B cell (primary cell): ENCODE data around the gene GBP5. TPM values are rescaled to one million over a fixed set of nuclear protein-coding genes. Genes with fewer than 3 reads are reported as not detected.
"Not testable (repeated sequence)": the region's sequence is repeated elsewhere in the genome, so short reads cannot be mapped to it uniquely, and the experiment has no call there.

Source experiments
- ATAC-seq: fragments of 200-7000 bp; cut with Tn5 transposase; one replicate; pipeline ENCODE4 v1.10.0; 2021; ENCODE audit warnings: low read depth, mild to moderate bottlenecking, moderate number of reproducible peaks, moderate library complexity
- CTCF ChIA-PET: fragments of 350-600 bp; sonication (Branson Sonifier 250); formaldehyde crosslinking; loops from one replicate; lab custom pipeline; 2021; ENCODE audit warnings: antibody characterized with exemption, inconsistent platforms; lab: Charles Lee
- POLR2A ChIA-PET: fragments of 350-600 bp; sonication (Branson Sonifier 250); formaldehyde crosslinking; loops from one replicate; lab custom pipeline; 2021; ENCODE audit warnings: antibody characterized with exemption; lab: Charles Lee
- DNase-seq: peaks from one replicate; pipeline ENCODE4 v3.0.0; 2013
- H2AFZ ChIP-seq: 2 replicates; pipeline ENCODE4 v1.6.1; 2012; ENCODE audit warnings: mild to moderate bottlenecking, low read depth, low read length; ENCODE audit not compliant: insufficient read depth, poor library complexity, severe bottlenecking
- H3K27ac ChIP-seq, 2 donors: 1 replicate in 1 of 2; 2 replicates in 1 of 2; pipeline ENCODE4 v1.5.1; 2012 to 2013; ENCODE audit warnings: low read length in 2 of 2, mild to moderate bottlenecking in 2 of 2, moderate library complexity in 1 of 2
- H3K27me3 ChIP-seq, 4 experiments: fragments of 200-600 bp in 1 of 4; sonication (generic) in 1 of 4; replicated peaks in 1 of 4; 1 replicate in 2 of 4; 2 replicates in 2 of 4; pipeline versions ENCODE4 v1.6.1 to v1.7.0; 2013 to 2016; ENCODE audit warnings: low read length in 3 of 4, mild to moderate bottlenecking in 2 of 4, mixed read lengths in 1 of 4, moderate library complexity in 1 of 4; ENCODE audit not compliant: insufficient read depth in 4 of 4, control insufficient read depth in 3 of 4; ENCODE audit errors: control extremely low read depth in 1 of 4
- H3K36me3 ChIP-seq, 2 experiments: replicated peaks in 1 of 2; 1 replicate in 1 of 2; 2 replicates in 1 of 2; pipeline versions ENCODE4 v1.6.1 to v1.7.1; 2013; ENCODE audit warnings: low read length in 1 of 2; ENCODE audit not compliant: insufficient read depth in 2 of 2, control insufficient read depth in 1 of 2; ENCODE audit errors: control extremely low read depth in 1 of 2, extremely low read depth in 1 of 2
- H3K4me1 ChIP-seq, 2 donors: fragments of 200-600 bp in 1 of 2; sonication (generic) in 1 of 2; 1 replicate in 1 of 2; 2 replicates in 1 of 2; pipeline versions ENCODE4 v1.5.1 to v1.6.1; 2013 to 2017; ENCODE audit warnings: low read length in 2 of 2; ENCODE audit not compliant: control insufficient read depth in 2 of 2, insufficient read depth in 2 of 2
- H3K4me2 ChIP-seq: replicated peaks from 2 replicates; pipeline ENCODE3; 2012; ENCODE audit warnings: mild to moderate bottlenecking, low read depth, low read length; ENCODE audit not compliant: poor library complexity, severe bottlenecking
- H3K4me3 ChIP-seq, 5 experiments: fragments of 200-600 bp in 1 of 5; sonication (generic) in 1 of 5; 1 replicate in 3 of 5; 2 replicates in 2 of 5; pipeline versions ENCODE4 v1.5.1 to v1.7.0; 2011 to 2016; ENCODE audit warnings: low read length in 4 of 5, mild to moderate bottlenecking in 4 of 5, low read depth in 2 of 5, control low read depth in 1 of 5, moderate library complexity in 1 of 5; ENCODE audit not compliant: insufficient read depth in 1 of 5; ENCODE audit errors: control extremely low read depth in 1 of 5, extremely low read depth in 1 of 5
- H3K79me2 ChIP-seq: fragments of 200-600 bp; sonication (generic); one replicate; pipeline ENCODE4 v1.6.0; 2016; ENCODE audit warnings: low read length; ENCODE audit not compliant: control insufficient read depth, insufficient read depth
- H3K9ac ChIP-seq: fragments of 200-600 bp; sonication (generic); 2 replicates; pipeline ENCODE4 v1.6.1; 2017; ENCODE audit warnings: mild to moderate bottlenecking, low read length, moderate library complexity
- H3K9me3 ChIP-seq, 3 donors: one replicate each; pipeline versions ENCODE4 v1.6.1 to v1.7.1; 2013; ENCODE audit warnings: low read length in 2 of 3; ENCODE audit not compliant: control insufficient read depth in 2 of 3, insufficient read depth in 1 of 3; ENCODE audit errors: control extremely low read depth in 1 of 3
- H4K20me1 ChIP-seq: 2 replicates; pipeline ENCODE4 v1.6.0; 2012; ENCODE audit warnings: mild to moderate bottlenecking, low read length; ENCODE audit not compliant: insufficient read depth, control insufficient read depth, poor library complexity, severe bottlenecking
- H3K27ac Mint-ChIP-seq: one replicate; pipeline ENCODE4 v1.8.0; 2021; ENCODE audit warnings: mixed read lengths
- H3K27me3 Mint-ChIP-seq: one replicate; pipeline ENCODE4 v1.8.0; 2021; ENCODE audit warnings: mixed read lengths
- H3K4me1 Mint-ChIP-seq: one replicate; pipeline ENCODE4 v1.8.0; 2021; ENCODE audit warnings: mixed read lengths
- H3K4me3 Mint-ChIP-seq: one replicate; pipeline ENCODE4 v1.8.0; 2021; ENCODE audit warnings: mixed read lengths
- H3K9me3 Mint-ChIP-seq: one replicate; pipeline ENCODE4 v1.8.0; 2022; ENCODE audit warnings: mixed read lengths; ENCODE audit not compliant: insufficient read depth
- EZH2 ChIP-seq: IDR thresholded peaks from 2 replicates; pipeline ENCODE4 v1.6.1; 2012; ENCODE audit warnings: borderline replicate concordance, low read depth, mild to moderate bottlenecking, moderate library complexity, low read length; ENCODE audit not compliant: insufficient read depth, poor library complexity, severe bottlenecking
- WGBS: methylation state at CpG from one replicate; pipeline ENCODE4 v1.1.5; 2013; ENCODE audit warnings: missing lambda C conversion rate; ENCODE audit not compliant: insufficient coverage; 5-methylcytosine and 5-hydroxymethylcytosine counted together
- intact Hi-C: fragments of 100-400 bp; cut with micrococcal nuclease; formaldehyde crosslinking; loops from one replicate; pipeline ENCODE4 v1.10.0; 2022
- polyA minus RNA-seq: library from RNA; depleted of rRNA, polyadenylated mRNA; stranded (reverse); fragments of >200 nt; gene quantifications from 2 replicates; pipeline ENCODE4 v1.2.3, GENCODE V29; 2012
- polyA plus RNA-seq: library from polyadenylated mRNA; depleted of rRNA; stranded (reverse); fragments of >200 nt; gene quantifications from 2 replicates; pipeline ENCODE4 v1.2.3, GENCODE V29; 2012
- total RNA-seq, 2 donors: library from RNA; stranded (reverse); fragments of 120-200 nt in 1 of 2; gene quantifications; 1 replicate in 1 of 2; 2 replicates in 1 of 2; pipeline versions ENCODE4 v1.2.3 to v1.2.4, GENCODE V29; 2013 to 2022
- TF ChIP-seq, protein P1 (sequence below): fragments of 200-600 bp; IDR thresholded peaks from one replicate; pipeline ENCODE4 v1.8.0; 2022; ENCODE audit warnings: antibody characterized with exemption, mild to moderate bottlenecking

Gene GBP5
- total RNA-seq, result 24.6 and 25.2 TPM in 2 replicates
- total RNA-seq (2013), result 30.8 TPM
- polyA plus RNA-seq, result 17.6 and 21.7 TPM in 2 replicates
- 16.4 and 20.7 TPM in 2 replicates for polyA minus RNA-seq

GRCh38 chr1:89272269-89273041 is at the start of gene GBP5:
Gene GBP5, minus strand, starts transcription at chr1:89272860. Its CDS starts 3,305 bp downstream, at chr1:89269555.
- Histone ChIP-seq H3K27ac (peak within 1 kb of the TSS; percentile 47 to 73), H3K9ac (peak within 1 kb of the TSS; percentile 80), H2AFZ (peak within 1 kb of the TSS; percentile 59), H3K4me2 (peak within 1 kb of the TSS; percentile 66), H3K4me3 (peak within 1 kb of the TSS; percentile 51 to 65 (median 57)), H3K9me3 (peaks cover 0 to 10% (median 2%) of the 10 kb centered on the region in 3 donors), H3K36me3 (peaks cover 0 to 13% of the 10 kb centered on the region in 2 experiments), H3K4me1 (peaks cover 15 to 18% of the 10 kb centered on the region in 2 donors)
- H4K20me1 ChIP-seq, H3K9me3 Mint-ChIP-seq, H3K79me2 ChIP-seq, H3K27me3 ChIP-seq, H3K27me3 Mint-ChIP-seq: not testable (repeated sequence)
- CTCF ChIA-PET, result interaction anchor here (0.7 to 1.8 kb wide), 2 partner anchors 273 to 289 kb away, joined by 3 to 4 read pairs; no protein-coding TSS in a partner anchor
- Mint-ChIP-seq H3K4me1 (peaks cover 48% of the 10 kb centered on the region), H3K27ac (peak within 1 kb of the TSS; percentile 95), H3K4me3 (peak within 1 kb of the TSS; percentile 100)
- POLR2A ChIA-PET, result interaction anchor here (1.2 kb wide), 1 partner anchor 74 kb away, joined by 4 read pairs; the partner anchor contains the start of gene GBP4
- 0% methylated on average over 9 of the region's 16 CpGs for WGBS
- intact Hi-C loops, result loop anchor here (1.0 to 10.0 kb wide), 3 partner anchors 14 to 588 kb away; partner anchors contain the start of genes GBP4 and PKN2
- DNase-seq (peak; percentile 71), ATAC-seq (peak; percentile 97)

DNA sequence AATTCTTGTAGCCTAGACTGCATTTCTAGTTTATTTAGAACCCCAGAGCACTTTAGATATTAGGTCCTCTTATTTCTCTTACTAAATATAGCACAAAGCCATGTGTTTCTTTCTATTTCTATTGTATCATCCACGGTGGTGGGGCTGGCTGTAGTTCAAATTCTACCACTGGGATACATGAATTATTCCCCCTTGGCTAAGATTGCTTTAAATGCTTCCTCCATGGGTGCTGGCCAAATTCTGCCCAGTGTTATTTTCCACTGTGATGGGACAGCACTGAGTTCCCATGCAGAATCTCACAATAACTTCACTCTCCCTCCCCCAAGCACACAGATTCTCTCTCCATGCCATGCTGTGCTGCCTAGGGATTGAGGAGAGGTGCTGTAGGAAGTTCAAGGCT is 49.7 kb upstream of the GBP5 start:
- intact Hi-C loops, result no loop called here

More for the DNA sequence above, 49.7 kb upstream of the GBP5 start:
- Histone ChIP-seq H4K20me1 (no peaks in the 10 kb centered on the region), H3K27me3 (no peaks in the 10 kb centered on the region), H3K9me3 (peaks cover 2 to 5% (median 3%) of the 10 kb centered on the region in 3 donors), H3K27ac (no peak overlapping the region), H3K4me1 (no peaks in the 10 kb centered on the region), H2AFZ (no peak overlapping the region), H3K4me3 (no peak overlapping the region), H3K9ac (no peak overlapping the region), H3K79me2 (no peaks in the 10 kb centered on the region), H3K36me3 (no peaks in the 10 kb centered on the region), H3K4me2 (no peak overlapping the region)
- no peaks in the 10 kb centered on the region for H3K4me1 Mint-ChIP-seq
- ChIA-PET POLR2A (no interaction called here), CTCF (no interaction called here)
- peaks cover 10% of the 10 kb centered on the region for H3K9me3 Mint-ChIP-seq
- peaks cover 29% of the 10 kb centered on the region for H3K27me3 Mint-ChIP-seq
- no peak overlapping the region for H3K27ac Mint-ChIP-seq
- TF ChIP-seq, protein P1, sequence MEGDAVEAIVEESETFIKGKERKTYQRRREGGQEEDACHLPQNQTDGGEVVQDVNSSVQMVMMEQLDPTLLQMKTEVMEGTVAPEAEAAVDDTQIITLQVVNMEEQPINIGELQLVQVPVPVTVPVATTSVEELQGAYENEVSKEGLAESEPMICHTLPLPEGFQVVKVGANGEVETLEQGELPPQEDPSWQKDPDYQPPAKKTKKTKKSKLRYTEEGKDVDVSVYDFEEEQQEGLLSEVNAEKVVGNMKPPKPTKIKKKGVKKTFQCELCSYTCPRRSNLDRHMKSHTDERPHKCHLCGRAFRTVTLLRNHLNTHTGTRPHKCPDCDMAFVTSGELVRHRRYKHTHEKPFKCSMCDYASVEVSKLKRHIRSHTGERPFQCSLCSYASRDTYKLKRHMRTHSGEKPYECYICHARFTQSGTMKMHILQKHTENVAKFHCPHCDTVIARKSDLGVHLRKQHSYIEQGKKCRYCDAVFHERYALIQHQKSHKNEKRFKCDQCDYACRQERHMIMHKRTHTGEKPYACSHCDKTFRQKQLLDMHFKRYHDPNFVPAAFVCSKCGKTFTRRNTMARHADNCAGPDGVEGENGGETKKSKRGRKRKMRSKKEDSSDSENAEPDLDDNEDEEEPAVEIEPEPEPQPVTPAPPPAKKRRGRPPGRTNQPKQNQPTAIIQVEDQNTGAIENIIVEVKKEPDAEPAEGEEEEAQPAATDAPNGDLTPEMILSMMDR, result no peak
- no peak for TF ChIP-seq EZH2
- ATAC-seq (no peak), DNase-seq (no peak)
- no CpG with 5 or more reads among the region's 1 CpG for WGBS
- no peak overlapping the region for H3K4me3 Mint-ChIP-seq
